K562 (cell line): ENCODE results near the gene TEP1. TPM values are rescaled to one million over a fixed set of nuclear protein-coding genes. Genes with fewer than 3 reads are reported as not detected.

ENCODE experiments used
- ATAC-seq: fragments of 200-7000 bp; cut with Tn5 transposase; 3 replicates; pipeline ENCODE4 v1.9.1; 2020; ENCODE audit warnings: moderate library complexity
- BruUV-seq: library from RNA; stranded (reverse); fragments of 400-500 nt; replicated peaks from 2 replicates; lab custom pipeline; 2021; lab: Mats Ljungman, UMichigan
- CTCF ChIA-PET: fragments of 300-600 bp; formaldehyde crosslinking; extraction: SDS; loops from one replicate; lab custom pipeline; 2021; ENCODE audit warnings: low intra/inter-chr PET ratio; lab: Yijun Ruan, JAX
- POLR2A ChIA-PET: fragments of 300-600, 350-650 bp; sonication (Branson Sonifier 250); formaldehyde crosslinking; extraction: SDS; loops from one replicate; lab custom pipeline; 2021; ENCODE audit warnings: antibody characterized with exemption, inconsistent platforms; lab: Yijun Ruan, JAX
- DNase-seq, 4 experiments: peaks; one replicate each; pipeline versions ENCODE4 v3.0.0 to v3.0.0-alpha.2; 2011 to 2018; ENCODE audit warnings: low spot score in 3 of 4, mixed read lengths in 3 of 4; ENCODE audit errors: extremely low read depth in 1 of 4
- FAIRE-seq: peaks from 2 replicates; lab custom pipeline; 2011; peaks lifted over from hg19 to GRCh38; lab: Jason Lieb, UNC
- H2AFZ ChIP-seq: 2 replicates; pipeline ENCODE4 v1.6.0; 2011; ENCODE audit warnings: low read depth, low read length, control low read depth, inconsistent platforms
- H3K27ac ChIP-seq: fragments of 200-600 bp; 3 replicates; pipeline ENCODE4 v1.8.0; 2011; ENCODE audit warnings: low read depth, mild to moderate bottlenecking, control low read depth, inconsistent platforms, low read length, moderate library complexity, mixed read lengths; ENCODE audit errors: extremely low read depth
- H3K27me3 ChIP-seq, 2 experiments: fragments of 300-600 bp in 1 of 2; 2 replicates in 1 of 2; 3 replicates in 1 of 2; pipeline versions ENCODE4 v1.6.0 to v1.8.0; 2011; ENCODE audit warnings: inconsistent platforms in 2 of 2, low read length in 2 of 2, mild to moderate bottlenecking in 1 of 2, mixed read lengths in 1 of 2, moderate library complexity in 1 of 2; ENCODE audit not compliant: control insufficient read depth in 2 of 2, insufficient read depth in 2 of 2
- H3K36me3 ChIP-seq: fragments of 300-600 bp; 3 replicates; pipeline ENCODE4 v1.8.0; 2011; ENCODE audit warnings: mild to moderate bottlenecking, low read length, inconsistent platforms; ENCODE audit not compliant: control insufficient read depth, insufficient read depth
- H3K4me1 ChIP-seq, 2 experiments: fragments of 200-600 bp in 1 of 2; replicated peaks in 1 of 2; 2 replicates in 1 of 2; 3 replicates in 1 of 2; pipeline versions ENCODE4 v1.5.1 to v1.8.0; 2011; ENCODE audit warnings: inconsistent platforms in 2 of 2, low read length in 2 of 2, mild to moderate bottlenecking in 1 of 2, mixed read lengths in 1 of 2, moderate library complexity in 1 of 2; ENCODE audit not compliant: control insufficient read depth in 2 of 2, insufficient read depth in 2 of 2
- H3K4me2 ChIP-seq: 2 replicates; pipeline ENCODE4 v1.6.1; 2011; ENCODE audit warnings: low read length, control low read depth, inconsistent platforms, mixed read lengths; ENCODE audit not compliant: insufficient read depth
- H3K4me3 ChIP-seq: fragments of 200-600 bp; sonication (generic), shearing (Covaris generic); 2 replicates; pipeline ENCODE4 v1.5.1; 2016; ENCODE audit warnings: control low read depth, inconsistent platforms
- H3K79me2 ChIP-seq: fragments of 200-600 bp; 3 replicates; pipeline ENCODE4 v1.8.0; 2011; ENCODE audit warnings: low read length, inconsistent platforms; ENCODE audit not compliant: control insufficient read depth, insufficient read depth
- H3K9ac ChIP-seq, 2 experiments: 2 replicates each; pipeline versions ENCODE4 v1.6.0 to v1.6.1; 2011; ENCODE audit warnings: low read depth in 2 of 2, low read length in 2 of 2, control low read depth in 1 of 2, inconsistent platforms in 1 of 2, mild to moderate bottlenecking in 1 of 2, mixed read lengths in 1 of 2; ENCODE audit not compliant: insufficient read depth in 1 of 2
- H3K9me1 ChIP-seq: one replicate; pipeline ENCODE4 v1.6.0; 2011; ENCODE audit warnings: inconsistent platforms, mild to moderate bottlenecking, low read length, moderate library complexity; ENCODE audit not compliant: control insufficient read depth, insufficient read depth
- H3K9me3 ChIP-seq: replicated peaks from 2 replicates; pipeline ENCODE4 v1.5.1; 2011; ENCODE audit warnings: low read depth, low read length, inconsistent platforms; ENCODE audit not compliant: control insufficient read depth, insufficient read depth
- H4K20me1 ChIP-seq: replicated peaks from 2 replicates; pipeline ENCODE4 v1.6.1; 2011; ENCODE audit warnings: low read length, inconsistent platforms, mixed read lengths; ENCODE audit not compliant: control insufficient read depth, insufficient read depth
- HMGN3 ChIP-seq: IDR thresholded peaks from 2 replicates; pipeline ENCODE4 v1.6.1; 2011; ENCODE audit warnings: borderline replicate concordance, low read depth, mild to moderate bottlenecking, mixed read lengths, low read length; ENCODE audit not compliant: insufficient read length; ENCODE audit errors: extremely low read depth
- PRMT5 ChIP-seq: sonication (generic); formaldehyde crosslinking; IDR thresholded peaks from 2 replicates; pipeline ENCODE4 v1.5.0; 2020; ENCODE audit warnings: missing genetic modification reagents
- RAD51 ChIP-seq: fragments of 450-650 bp; IDR thresholded peaks from 2 replicates; pipeline ENCODE4 v1.7.1; 2016; ENCODE audit warnings: low read depth, mild to moderate bottlenecking, borderline replicate concordance
- WGBS: fragments of 100-300 bp; shearing (Covaris generic); methylation state at CpG from one replicate; pipeline ENCODE4 v1.1.6; 2016; ENCODE audit warnings: low coverage, mixed read lengths; ENCODE audit not compliant: insufficient coverage; ENCODE audit errors: missing lambda C conversion rate; 5-methylcytosine and 5-hydroxymethylcytosine counted together
- in situ Hi-C: fragments of 300-500 bp; cut with MboI; formaldehyde crosslinking; loops from 4 replicates; pipeline ENCODE4 v1.15.0; 2018; ENCODE audit warnings: inconsistent platforms, mixed read lengths
- intact Hi-C: fragments of 100-400 bp; cut with micrococcal nuclease; formaldehyde crosslinking; loops from 2 replicates; pipeline ENCODE4 v1.14.2; 2022
- polyA plus RNA-seq, 8 experiments: library from polyadenylated mRNA; depleted of rRNA in 4 of 8; stranded (reverse) in 5 of 8; unstranded in 3 of 8; fragments of >200 nt; fragmentation: Nextera tagmentation in 2 of 8; fragmentation: Illumina TruSeq in 1 of 8; extraction: Ambion mirVana in 2 of 8; extraction: Trizol in 1 of 8; gene quantifications; 2 replicates each; pipeline versions ENCODE4 v1.2.1 to v1.2.3, GENCODE V29; 2011 to 2014; ENCODE audit warnings: inconsistent platforms in 1 of 8, missing spikeins in 1 of 8
- total RNA-seq, 7 experiments: library from RNA; depleted of rRNA in 6 of 7; stranded (reverse); fragments of >200 nt in 6 of 7; fragmentation: Illumina TruSeq in 2 of 7; extraction: Trizol in 2 of 7; gene quantifications; 2 replicates each; pipeline versions ENCODE4 v1.2.1 to v1.2.3, GENCODE V29; 2011 to 2021; ENCODE audit warnings: low replicate concordance in 1 of 7
- TF ChIP-seq, protein P1 (sequence below), 2 experiments: fragments of 450-650 bp; IDR thresholded peaks; 2 replicates each; pipeline ENCODE4 v1.6.1; 2018; ENCODE audit warnings: mild to moderate bottlenecking in 2 of 2, low read depth in 1 of 2; ENCODE audit not compliant: partially characterized antibody in 2 of 2

The TEP1 gene
- total and polyA plus RNA-seq, 9 of the 15 experiments (the other 6 are each of a cell fraction or from before 2014, with no cell fraction given) = 1.0 to 12.2 (median 7.1) TPM

GRCh38 chr14:20382526-20382925 is 30.8 kb downstream of the TEP1 start:
- no peak for DNase-seq
- FAIRE-seq = no peak
- CTCF ChIA-PET = no interaction called here

More at GRCh38 chr14:20382526-20382925, 30.8 kb downstream of the TEP1 start:
- H3K36me3 ChIP-seq = peaks cover 43% of the 10 kb centered on the region; the same call in 1 of the 3 replicates
- H3K9me3 ChIP-seq = no peaks in the 10 kb centered on the region
- H3K4me2 ChIP-seq = no peak overlapping the region
- H3K27me3 ChIP-seq = no peaks in the 10 kb centered on the region
- no peak overlapping the region for H3K4me3 ChIP-seq
- TF ChIP-seq RAD51 (no peak), HMGN3 (no peak), PRMT5 (CRISPR knock-in tag) (no peak)
- TF ChIP-seq, protein P1, sequence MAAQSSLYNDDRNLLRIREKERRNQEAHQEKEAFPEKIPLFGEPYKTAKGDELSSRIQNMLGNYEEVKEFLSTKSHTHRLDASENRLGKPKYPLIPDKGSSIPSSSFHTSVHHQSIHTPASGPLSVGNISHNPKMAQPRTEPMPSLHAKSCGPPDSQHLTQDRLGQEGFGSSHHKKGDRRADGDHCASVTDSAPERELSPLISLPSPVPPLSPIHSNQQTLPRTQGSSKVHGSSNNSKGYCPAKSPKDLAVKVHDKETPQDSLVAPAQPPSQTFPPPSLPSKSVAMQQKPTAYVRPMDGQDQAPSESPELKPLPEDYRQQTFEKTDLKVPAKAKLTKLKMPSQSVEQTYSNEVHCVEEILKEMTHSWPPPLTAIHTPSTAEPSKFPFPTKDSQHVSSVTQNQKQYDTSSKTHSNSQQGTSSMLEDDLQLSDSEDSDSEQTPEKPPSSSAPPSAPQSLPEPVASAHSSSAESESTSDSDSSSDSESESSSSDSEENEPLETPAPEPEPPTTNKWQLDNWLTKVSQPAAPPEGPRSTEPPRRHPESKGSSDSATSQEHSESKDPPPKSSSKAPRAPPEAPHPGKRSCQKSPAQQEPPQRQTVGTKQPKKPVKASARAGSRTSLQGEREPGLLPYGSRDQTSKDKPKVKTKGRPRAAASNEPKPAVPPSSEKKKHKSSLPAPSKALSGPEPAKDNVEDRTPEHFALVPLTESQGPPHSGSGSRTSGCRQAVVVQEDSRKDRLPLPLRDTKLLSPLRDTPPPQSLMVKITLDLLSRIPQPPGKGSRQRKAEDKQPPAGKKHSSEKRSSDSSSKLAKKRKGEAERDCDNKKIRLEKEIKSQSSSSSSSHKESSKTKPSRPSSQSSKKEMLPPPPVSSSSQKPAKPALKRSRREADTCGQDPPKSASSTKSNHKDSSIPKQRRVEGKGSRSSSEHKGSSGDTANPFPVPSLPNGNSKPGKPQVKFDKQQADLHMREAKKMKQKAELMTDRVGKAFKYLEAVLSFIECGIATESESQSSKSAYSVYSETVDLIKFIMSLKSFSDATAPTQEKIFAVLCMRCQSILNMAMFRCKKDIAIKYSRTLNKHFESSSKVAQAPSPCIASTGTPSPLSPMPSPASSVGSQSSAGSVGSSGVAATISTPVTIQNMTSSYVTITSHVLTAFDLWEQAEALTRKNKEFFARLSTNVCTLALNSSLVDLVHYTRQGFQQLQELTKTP (IDR thresholded peaks at IDR 0.05; ENCODE audit: low read depth in 1 of 2, partially characterized antibody in 2 of 2) = no peak
- TF ChIP-seq, all 486 proteins: peak for 0
- no peak overlapping the region for H3K27ac ChIP-seq
- no peak for ATAC-seq
- POLR2A ChIA-PET = interaction anchor here (0.6 kb wide), 1 partner anchor 31 kb away, joined by 3 read pairs; the partner anchor contains the start of gene TEP1
- intact Hi-C loops (no loop called here), in situ Hi-C loops (no loop called here)
- no peaks in the 10 kb centered on the region for H3K4me1 ChIP-seq
- H2AFZ ChIP-seq = no peak overlapping the region
- no peak overlapping the region; a peak in 1 of 4 replicates for H3K9ac ChIP-seq
- H3K9me1 ChIP-seq = no peaks in the 10 kb centered on the region
- WGBS = 84% methylated on average over 7 of the region's 12 CpGs
- no peaks in the 10 kb centered on the region for H3K79me2 ChIP-seq
- BruUV-seq = no TSS peak
- H4K20me1 ChIP-seq = no peaks in the 10 kb centered on the region
